Keratinocyte (primary cell): ENCODE measurements around the gene NCBP1. TPM values are rescaled to one million over a fixed set of nuclear protein-coding genes. Genes with fewer than 3 reads are reported as not detected.

Source experiments
- DNase-seq: peaks from one replicate; pipeline ENCODE4 v3.0.0-alpha.2; 2011; ENCODE audit warnings: low read depth, missing footprints, low spot score
- FAIRE-seq: peaks from 2 replicates; lab custom pipeline; 2011; peaks lifted over from hg19 to GRCh38; lab: Jason Lieb, UNC
- H2AFZ ChIP-seq: 2 replicates; pipeline ENCODE4 v1.6.0; 2012; ENCODE audit warnings: low read length, control low read depth, inconsistent platforms; ENCODE audit not compliant: control insufficient read depth
- H3K27ac ChIP-seq: 2 replicates; pipeline ENCODE4 v1.5.1; 2011; ENCODE audit warnings: low read length; ENCODE audit not compliant: control insufficient read depth, insufficient read depth
- H3K27me3 ChIP-seq: 3 replicates; pipeline ENCODE4 v1.6.0; 2011; ENCODE audit warnings: low read length; ENCODE audit not compliant: control insufficient read depth, insufficient read depth; ENCODE audit errors: extremely low read depth
- H3K36me3 ChIP-seq, 2 experiments: 2 replicates in 1 of 2; 3 replicates in 1 of 2; pipeline ENCODE4 v1.5.1; 2011; ENCODE audit warnings: low read length in 2 of 2, mild to moderate bottlenecking in 1 of 2; ENCODE audit not compliant: control insufficient read depth in 2 of 2, insufficient read depth in 2 of 2; ENCODE audit errors: extremely low read depth in 1 of 2
- H3K4me1 ChIP-seq: 3 replicates; pipeline ENCODE4 v1.5.1; 2011; ENCODE audit warnings: low read length; ENCODE audit not compliant: control insufficient read depth, insufficient read depth; ENCODE audit errors: extremely low read depth
- H3K4me2 ChIP-seq: 3 replicates; pipeline ENCODE4 v1.6.0; 2011; ENCODE audit warnings: low read depth, low read length; ENCODE audit not compliant: control insufficient read depth, insufficient read depth; ENCODE audit errors: extremely low read depth
- H3K4me3 ChIP-seq, 3 experiments: fragments of 200-600 bp in 1 of 3; sonication (generic) in 1 of 3; 2 replicates in 2 of 3; 3 replicates in 1 of 3; pipeline ENCODE4 v1.5.1; 2011 to 2016; ENCODE audit warnings: low read length in 3 of 3, mild to moderate bottlenecking in 3 of 3, control low read depth in 2 of 3, inconsistent platforms in 1 of 3, low read depth in 1 of 3, mixed read lengths in 1 of 3, mixed run types in 1 of 3, moderate library complexity in 1 of 3; ENCODE audit not compliant: control insufficient read depth in 2 of 3, insufficient read depth in 2 of 3; ENCODE audit errors: extremely low read depth in 1 of 3
- H3K79me2 ChIP-seq: 2 replicates; pipeline ENCODE4 v1.6.0; 2012; ENCODE audit warnings: low read length; ENCODE audit not compliant: control insufficient read depth, insufficient read depth
- H3K9ac ChIP-seq: 3 replicates; pipeline ENCODE4 v1.6.0; 2011; ENCODE audit warnings: low read length; ENCODE audit not compliant: control insufficient read depth, insufficient read depth; ENCODE audit errors: extremely low read depth
- H3K9me1 ChIP-seq: 3 replicates; pipeline ENCODE4 v1.6.0; 2011; ENCODE audit warnings: low read length; ENCODE audit not compliant: control insufficient read depth, insufficient read depth; ENCODE audit errors: extremely low read depth
- H3K9me3 ChIP-seq: 2 replicates; pipeline ENCODE4 v1.5.1; 2012; ENCODE audit warnings: low read depth, low read length; ENCODE audit not compliant: control insufficient read depth
- H4K20me1 ChIP-seq: 3 replicates; pipeline ENCODE4 v1.6.0; 2011; ENCODE audit warnings: low read length; ENCODE audit not compliant: control insufficient read depth, insufficient read depth; ENCODE audit errors: extremely low read depth
- EZH2 ChIP-seq: IDR thresholded peaks from one replicate; pipeline ENCODE4 v1.6.1; 2012; ENCODE audit warnings: inconsistent platforms, mild to moderate bottlenecking, low read length, moderate library complexity
- dilution Hi-C: fragments of 300-500 bp; cut with MboI; formaldehyde crosslinking; loops from one replicate; pipeline ENCODE4 v1.7.0; 2020; ENCODE audit warnings: low sequenced_read_pairs; ENCODE audit not compliant: extremely low pct_ligation_motif_present
- polyA plus RNA-seq, 5 experiments: library from polyadenylated mRNA; depleted of rRNA in 3 of 5; stranded (reverse) in 3 of 5; stranded (forward) in 1 of 5; unstranded in 1 of 5; fragments of >200 nt; gene quantifications; 1 replicate in 1 of 5; 2 replicates in 3 of 5; 3 replicates in 1 of 5; pipeline versions ENCODE4 v1.2.1 to v1.2.3, GENCODE V29; 2011 to 2012; ENCODE audit warnings: missing spikeins in 2 of 5, low read depth in 1 of 5, low replicate concordance in 1 of 5
- TF ChIP-seq, protein P1 (sequence below), 3 experiments: IDR thresholded peaks in 1 of 3; conservative IDR thresholded peaks in 1 of 3; optimal IDR thresholded peaks in 1 of 3; 2 replicates in 2 of 3; 3 replicates in 1 of 3; pipeline versions ENCODE3 to v1.5.1; 2011; ENCODE audit warnings: low read length in 3 of 3, mild to moderate bottlenecking in 3 of 3, moderate library complexity in 2 of 3, control low read depth in 1 of 3, inconsistent platforms in 1 of 3; ENCODE audit not compliant: insufficient read depth in 2 of 3; ENCODE audit errors: extremely low read depth in 1 of 3

Gene NCBP1
- polyA plus RNA-seq, 1 donor (not counting 4 experiments of a cell fraction or from before 2014, with no cell fraction given) = 38.6 TPM

GRCh38 chr9:97635026-97635425 is 1.4 kb downstream of the NCBP1 start:
- no peak overlapping the region for H2AFZ ChIP-seq
- DNase-seq (no peak), FAIRE-seq (no peak)
- peaks cover 78% of the 10 kb centered on the region for H3K79me2 ChIP-seq
- H3K9me1 ChIP-seq = peaks cover 4% of the 10 kb centered on the region
- dilution Hi-C loops = no loop called here
- peak overlapping the region; percentile 100 for H3K9ac ChIP-seq
- H3K27ac ChIP-seq = no peak overlapping the region
- H3K36me3 ChIP-seq = peaks cover 1 to 5% of the 10 kb centered on the region in 2 experiments
- H3K9me3 ChIP-seq = no peaks in the 10 kb centered on the region
- peak overlapping the region; percentile 88 for H3K4me2 ChIP-seq
- no peak for TF ChIP-seq EZH2
- TF ChIP-seq, protein P1, sequence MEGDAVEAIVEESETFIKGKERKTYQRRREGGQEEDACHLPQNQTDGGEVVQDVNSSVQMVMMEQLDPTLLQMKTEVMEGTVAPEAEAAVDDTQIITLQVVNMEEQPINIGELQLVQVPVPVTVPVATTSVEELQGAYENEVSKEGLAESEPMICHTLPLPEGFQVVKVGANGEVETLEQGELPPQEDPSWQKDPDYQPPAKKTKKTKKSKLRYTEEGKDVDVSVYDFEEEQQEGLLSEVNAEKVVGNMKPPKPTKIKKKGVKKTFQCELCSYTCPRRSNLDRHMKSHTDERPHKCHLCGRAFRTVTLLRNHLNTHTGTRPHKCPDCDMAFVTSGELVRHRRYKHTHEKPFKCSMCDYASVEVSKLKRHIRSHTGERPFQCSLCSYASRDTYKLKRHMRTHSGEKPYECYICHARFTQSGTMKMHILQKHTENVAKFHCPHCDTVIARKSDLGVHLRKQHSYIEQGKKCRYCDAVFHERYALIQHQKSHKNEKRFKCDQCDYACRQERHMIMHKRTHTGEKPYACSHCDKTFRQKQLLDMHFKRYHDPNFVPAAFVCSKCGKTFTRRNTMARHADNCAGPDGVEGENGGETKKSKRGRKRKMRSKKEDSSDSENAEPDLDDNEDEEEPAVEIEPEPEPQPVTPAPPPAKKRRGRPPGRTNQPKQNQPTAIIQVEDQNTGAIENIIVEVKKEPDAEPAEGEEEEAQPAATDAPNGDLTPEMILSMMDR (optimal IDR thresholded peaks at IDR 0.05 in 1 of 3, IDR thresholded peaks at IDR 0.05 in 1 of 3, conservative IDR thresholded peaks at IDR 0.05 in 1 of 3; ENCODE audit: extremely low read depth in 1 of 3, insufficient read depth in 2 of 3, low read length in 3 of 3) = no peak
- peak overlapping the region; percentile 87 to 99 (median 98) for H3K4me3 ChIP-seq
- H4K20me1 ChIP-seq = peaks cover 3% of the 10 kb centered on the region
- H3K27me3 ChIP-seq = no peaks in the 10 kb centered on the region
- peaks cover 25% of the 10 kb centered on the region for H3K4me1 ChIP-seq

DNA sequence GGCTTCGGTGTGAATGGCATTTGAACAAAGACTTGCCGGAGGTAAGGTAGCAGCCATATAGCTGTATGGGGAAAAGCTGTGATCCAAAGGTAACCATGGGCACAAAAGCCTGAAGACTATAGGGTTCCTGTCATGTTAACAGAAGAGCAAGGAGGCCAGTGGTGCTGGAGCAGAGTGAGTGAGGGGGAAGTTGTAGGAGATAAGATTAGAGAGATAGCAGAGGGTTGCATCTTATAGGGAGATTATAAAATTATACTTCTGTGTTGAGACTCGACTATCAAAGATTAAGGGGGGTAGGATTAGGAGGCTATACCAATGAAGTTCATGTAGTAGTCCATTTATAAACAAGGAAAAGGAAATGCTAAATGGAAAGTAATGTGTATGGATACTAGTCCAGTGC is 3.3 kb downstream of the NCBP1 start:
- peak overlapping the region; percentile 1 for H3K4me2 ChIP-seq
- H4K20me1 ChIP-seq = peaks cover 3% of the 10 kb centered on the region

More for the DNA sequence above, 3.3 kb downstream of the NCBP1 start:
- Histone ChIP-seq H3K9me3 (no peaks in the 10 kb centered on the region), H3K36me3 (peaks cover 3 to 10% of the 10 kb centered on the region in 2 experiments), H3K9ac (no peak overlapping the region), H3K4me1 (peaks cover 21% of the 10 kb centered on the region), H3K27ac (no peak overlapping the region), H2AFZ (no peak overlapping the region), H3K27me3 (no peaks in the 10 kb centered on the region), H3K9me1 (peaks cover 4% of the 10 kb centered on the region), H3K79me2 (peaks cover 76% of the 10 kb centered on the region), H3K4me3 (no peak overlapping the region)
- no peak for DNase-seq
- TF ChIP-seq, protein P1 (optimal IDR thresholded peaks at IDR 0.05 in 1 of 3, IDR thresholded peaks at IDR 0.05 in 1 of 3, conservative IDR thresholded peaks at IDR 0.05 in 1 of 3; ENCODE audit: extremely low read depth in 1 of 3, insufficient read depth in 2 of 3, low read length in 3 of 3) = no peak
- no peak for TF ChIP-seq EZH2
- FAIRE-seq = no peak
- dilution Hi-C loops = no loop called here
